ENCODE results near the gene FXN.

The FXN gene

DNA sequence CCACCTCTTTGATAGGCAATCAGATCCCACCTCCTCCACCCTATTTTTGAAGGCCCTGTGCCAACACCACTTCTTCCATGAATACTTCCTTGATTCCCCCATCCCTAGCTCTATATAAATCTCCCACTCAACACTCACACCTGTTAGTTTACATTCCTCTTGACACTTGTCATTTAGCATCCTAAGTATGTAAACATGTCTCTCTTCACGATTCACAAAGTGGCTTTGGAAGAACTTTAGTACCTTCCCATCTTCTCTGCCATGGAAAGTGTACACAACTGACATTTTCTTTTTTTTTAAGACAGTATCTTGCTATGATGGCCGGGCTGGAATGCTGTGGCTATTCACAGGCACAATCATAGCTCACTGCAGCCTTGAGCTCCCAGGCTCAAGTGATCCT, 1.5 kb upstream of the FXN start:
- in situ Hi-C loops (cut with HindIII; ENCODE audit: low sequenced_read_pairs), result no loop called here
- H3K4me3 ChIP-seq (ENCODE audit: low read depth, low read length), result no peak overlapping the region
- DNase-seq (ENCODE audit: low read depth, low spot score), result no peak
- TF ChIP-seq, protein P1, sequence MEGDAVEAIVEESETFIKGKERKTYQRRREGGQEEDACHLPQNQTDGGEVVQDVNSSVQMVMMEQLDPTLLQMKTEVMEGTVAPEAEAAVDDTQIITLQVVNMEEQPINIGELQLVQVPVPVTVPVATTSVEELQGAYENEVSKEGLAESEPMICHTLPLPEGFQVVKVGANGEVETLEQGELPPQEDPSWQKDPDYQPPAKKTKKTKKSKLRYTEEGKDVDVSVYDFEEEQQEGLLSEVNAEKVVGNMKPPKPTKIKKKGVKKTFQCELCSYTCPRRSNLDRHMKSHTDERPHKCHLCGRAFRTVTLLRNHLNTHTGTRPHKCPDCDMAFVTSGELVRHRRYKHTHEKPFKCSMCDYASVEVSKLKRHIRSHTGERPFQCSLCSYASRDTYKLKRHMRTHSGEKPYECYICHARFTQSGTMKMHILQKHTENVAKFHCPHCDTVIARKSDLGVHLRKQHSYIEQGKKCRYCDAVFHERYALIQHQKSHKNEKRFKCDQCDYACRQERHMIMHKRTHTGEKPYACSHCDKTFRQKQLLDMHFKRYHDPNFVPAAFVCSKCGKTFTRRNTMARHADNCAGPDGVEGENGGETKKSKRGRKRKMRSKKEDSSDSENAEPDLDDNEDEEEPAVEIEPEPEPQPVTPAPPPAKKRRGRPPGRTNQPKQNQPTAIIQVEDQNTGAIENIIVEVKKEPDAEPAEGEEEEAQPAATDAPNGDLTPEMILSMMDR (IDR thresholded peaks at IDR 0.05; ENCODE audit: low read depth, low read length), result no peak

DNA sequence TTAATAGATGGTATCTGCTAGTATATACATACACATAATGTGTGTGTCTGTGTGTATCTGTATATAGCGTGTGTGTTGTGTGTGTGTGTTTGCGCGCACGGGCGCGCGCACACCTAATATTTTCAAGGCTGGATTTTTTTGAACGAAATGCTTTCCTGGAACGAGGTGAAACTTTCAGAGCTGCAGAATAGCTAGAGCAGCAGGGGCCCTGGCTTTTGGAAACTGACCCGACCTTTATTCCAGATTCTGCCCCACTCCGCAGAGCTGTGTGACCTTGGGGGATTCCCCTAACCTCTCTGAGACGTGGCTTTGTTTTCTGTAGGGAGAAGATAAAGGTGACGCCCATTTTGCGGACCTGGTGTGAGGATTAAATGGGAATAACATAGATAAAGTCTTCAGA, 757 bp downstream of the FXN start:
- TF ChIP-seq, protein P1 (IDR thresholded peaks at IDR 0.05; ENCODE audit: low read depth, low read length), result no peak
- DNase-seq (ENCODE audit: low read depth, low spot score), result no peak
- peak overlapping the region; percentile 84 for H3K4me3 ChIP-seq (ENCODE audit: low read depth, low read length)
- in situ Hi-C loops (cut with HindIII; ENCODE audit: low sequenced_read_pairs), result no loop called here

DNA sequence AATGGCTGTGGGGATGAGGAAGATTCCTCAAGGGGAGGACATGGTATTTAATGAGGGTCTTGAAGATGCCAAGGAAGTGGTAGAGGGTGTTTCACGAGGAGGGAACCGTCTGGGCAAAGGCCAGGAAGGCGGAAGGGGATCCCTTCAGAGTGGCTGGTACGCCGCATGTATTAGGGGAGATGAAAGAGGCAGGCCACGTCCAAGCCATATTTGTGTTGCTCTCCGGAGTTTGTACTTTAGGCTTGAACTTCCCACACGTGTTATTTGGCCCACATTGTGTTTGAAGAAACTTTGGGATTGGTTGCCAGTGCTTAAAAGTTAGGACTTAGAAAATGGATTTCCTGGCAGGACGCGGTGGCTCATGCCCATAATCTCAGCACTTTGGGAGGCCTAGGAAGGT, 1.2 kb downstream of the FXN start:
- peak overlapping the region; percentile 84 for H3K4me3 ChIP-seq (ENCODE audit: low read depth, low read length)
- no peak for DNase-seq (ENCODE audit: low read depth, low spot score)
- TF ChIP-seq, protein P1 (IDR thresholded peaks at IDR 0.05; ENCODE audit: low read depth, low read length), result no peak
- in situ Hi-C loops (cut with HindIII; ENCODE audit: low sequenced_read_pairs), result no loop called here

DNA sequence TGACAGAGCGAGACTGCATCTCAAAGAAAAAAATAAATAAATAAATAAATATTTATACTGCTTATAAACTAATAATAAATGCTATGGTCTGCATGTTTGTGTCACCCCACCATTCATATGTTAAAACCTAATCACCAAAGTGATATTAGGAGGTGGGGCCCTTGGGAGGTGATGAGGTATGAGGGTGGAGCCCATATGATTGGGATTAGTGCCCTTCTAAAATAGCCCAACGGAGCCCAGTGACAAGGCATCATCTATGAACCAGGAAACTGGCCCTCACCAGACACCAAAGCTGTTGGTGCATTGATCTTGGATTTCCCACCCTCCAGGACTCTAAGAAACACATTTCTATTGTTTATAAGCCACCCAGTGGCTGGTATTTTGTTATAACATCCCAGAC, 5.1 kb downstream of the FXN start:
- no peak overlapping the region for H3K4me3 ChIP-seq (ENCODE audit: low read depth, low read length)
- TF ChIP-seq, protein P1 (IDR thresholded peaks at IDR 0.05; ENCODE audit: low read depth, low read length), result no peak
- DNase-seq (ENCODE audit: low read depth, low spot score), result no peak
- in situ Hi-C loops (cut with HindIII; ENCODE audit: low sequenced_read_pairs), result no loop called here

DNA sequence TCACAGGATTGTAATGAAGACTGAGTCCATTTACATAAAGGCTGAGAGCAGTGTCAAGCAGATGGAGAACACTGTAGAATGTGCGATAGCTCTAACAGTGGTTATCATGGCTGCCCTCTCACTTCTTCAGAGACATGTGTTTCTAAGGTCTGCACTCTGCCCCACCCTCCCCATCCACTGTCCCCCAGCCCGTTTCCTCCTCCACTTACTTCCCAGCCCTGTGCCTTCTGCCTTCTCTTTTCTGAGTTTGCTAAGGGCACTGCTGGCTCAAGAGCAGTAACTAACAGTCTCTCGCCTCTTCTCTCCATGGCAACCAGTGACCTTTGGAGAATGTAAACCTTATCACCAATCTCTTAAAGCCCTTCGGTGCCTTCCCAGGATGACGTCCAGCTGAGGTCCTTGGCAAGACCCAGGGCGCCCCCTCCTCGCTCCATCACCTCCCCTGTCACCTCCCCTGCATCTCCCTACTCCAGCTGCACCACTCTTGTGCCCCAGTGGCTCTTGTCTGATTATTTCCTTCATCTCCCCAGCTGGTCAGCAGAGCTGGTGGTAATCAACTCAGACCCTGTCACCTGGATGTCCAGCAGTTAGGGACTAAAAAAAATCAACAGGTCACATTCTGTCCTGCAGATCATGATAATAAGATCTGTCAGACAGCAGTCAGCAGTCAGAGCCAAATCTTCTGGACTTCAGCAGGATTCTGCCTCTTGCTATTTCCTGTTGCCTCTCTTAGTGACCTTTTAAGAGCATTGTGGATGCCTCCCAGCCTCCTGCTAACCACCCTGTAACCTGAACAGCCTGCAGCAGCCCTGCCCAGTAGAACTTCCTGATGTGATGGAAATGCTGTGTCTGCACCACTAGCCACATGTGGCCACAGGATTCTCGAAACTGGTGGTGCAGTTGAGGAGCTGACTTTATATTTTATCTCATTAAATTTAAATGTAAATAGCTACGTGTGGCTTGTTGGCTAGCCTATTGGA, 9.0 kb downstream of the FXN start:
- no peak overlapping the region for H3K4me3 ChIP-seq (ENCODE audit: low read depth, low read length)
- DNase-seq (ENCODE audit: low read depth, low spot score), result peak; percentile 80
- TF ChIP-seq, protein P1 (IDR thresholded peaks at IDR 0.05; ENCODE audit: low read depth, low read length), result no peak
- in situ Hi-C loops (cut with HindIII; ENCODE audit: low sequenced_read_pairs), result no loop called here

DNA sequence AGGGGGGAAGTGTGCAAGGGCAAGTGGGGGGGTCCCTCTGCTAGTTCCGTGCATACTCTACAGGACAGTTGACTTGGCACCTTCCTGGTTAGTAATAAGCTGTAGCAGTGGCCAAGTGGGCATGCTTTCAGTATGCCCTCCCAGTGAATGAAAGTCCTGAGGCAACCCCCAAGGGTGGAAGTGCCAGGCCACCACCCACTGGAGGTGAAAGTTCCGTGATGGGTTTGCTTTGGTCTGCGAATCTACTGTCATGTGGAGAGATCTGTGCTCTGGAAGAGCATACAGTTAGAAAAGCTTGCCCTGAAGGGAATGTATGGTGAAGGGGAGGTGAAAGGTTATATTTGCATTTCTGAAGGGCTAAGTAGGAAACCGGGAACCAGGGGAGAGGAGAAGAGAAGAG, 10.3 kb downstream of the FXN start:
- DNase-seq (ENCODE audit: low read depth, low spot score), result no peak
- no peak overlapping the region for H3K4me3 ChIP-seq (ENCODE audit: low read depth, low read length)
- in situ Hi-C loops (cut with HindIII; ENCODE audit: low sequenced_read_pairs), result no loop called here
- TF ChIP-seq, protein P1 (IDR thresholded peaks at IDR 0.05; ENCODE audit: low read depth, low read length), result no peak
